Measurements from ENCODE around the gene GABRA1. TPM values are rescaled to one million over a fixed set of nuclear protein-coding genes. Genes with fewer than 3 reads are reported as not detected.

The GABRA1 gene
- total RNA-seq, 1 donor from 2014 or later: not detected

GRCh38 chr5:161865510-161865909 lies 17.6 kb downstream of the GABRA1 start:
- H3K27ac Mint-ChIP-seq (ENCODE audit: unreplicated experiment): no peak overlapping the region
- no peak for TF ChIP-seq CTCF (IDR thresholded peaks at IDR 0.05; ENCODE audit: partially characterized antibody, unreplicated experiment)
- no peak for DNase-seq
- H3K9me3 Mint-ChIP-seq (ENCODE audit: unreplicated experiment): no peaks in the 10 kb centered on the region
- no peaks in the 10 kb centered on the region for H3K4me1 Mint-ChIP-seq (ENCODE audit: low read depth, unreplicated experiment)
- H3K4me3 Mint-ChIP-seq (ENCODE audit: unreplicated experiment): no peak overlapping the region
- H3K27me3 Mint-ChIP-seq (ENCODE audit: unreplicated experiment): no peaks in the 10 kb centered on the region
- H3K36me3 Mint-ChIP-seq (ENCODE audit: unreplicated experiment): no peaks in the 10 kb centered on the region

GRCh38 chr5:161889971-161890370 lies 42.1 kb downstream of the GABRA1 start:
- no peak for DNase-seq
- H3K4me1 Mint-ChIP-seq (ENCODE audit: low read depth, unreplicated experiment): no peaks in the 10 kb centered on the region
- no peak overlapping the region for H3K27ac Mint-ChIP-seq (ENCODE audit: unreplicated experiment)
- no peaks in the 10 kb centered on the region for H3K27me3 Mint-ChIP-seq (ENCODE audit: unreplicated experiment)
- H3K4me3 Mint-ChIP-seq (ENCODE audit: unreplicated experiment): no peak overlapping the region
- no peak for TF ChIP-seq CTCF (IDR thresholded peaks at IDR 0.05; ENCODE audit: partially characterized antibody, unreplicated experiment)
- no peaks in the 10 kb centered on the region for H3K36me3 Mint-ChIP-seq (ENCODE audit: unreplicated experiment)
- no peaks in the 10 kb centered on the region for H3K9me3 Mint-ChIP-seq (ENCODE audit: unreplicated experiment)

GRCh38 chr5:161895514-161895913 lies 47.6 kb downstream of the GABRA1 start:
- Mint-ChIP-seq H3K4me1 (ENCODE audit: low read depth, unreplicated experiment) (no peaks in the 10 kb centered on the region), H3K36me3 (ENCODE audit: unreplicated experiment) (no peaks in the 10 kb centered on the region), H3K4me3 (ENCODE audit: unreplicated experiment) (no peak overlapping the region), H3K27me3 (ENCODE audit: unreplicated experiment) (no peaks in the 10 kb centered on the region), H3K27ac (ENCODE audit: unreplicated experiment) (no peak overlapping the region), H3K9me3 (ENCODE audit: unreplicated experiment) (no peaks in the 10 kb centered on the region)
- no peak for TF ChIP-seq CTCF (IDR thresholded peaks at IDR 0.05; ENCODE audit: partially characterized antibody, unreplicated experiment)
- no peak for DNase-seq

GRCh38 chr5:161897033-161897432 lies 49.1 kb downstream of the GABRA1 start:
- no peaks in the 10 kb centered on the region for H3K9me3 Mint-ChIP-seq (ENCODE audit: unreplicated experiment)
- H3K4me1 Mint-ChIP-seq (ENCODE audit: low read depth, unreplicated experiment): no peaks in the 10 kb centered on the region
- H3K27me3 Mint-ChIP-seq (ENCODE audit: unreplicated experiment): no peaks in the 10 kb centered on the region
- no peak for DNase-seq
- TF ChIP-seq CTCF (IDR thresholded peaks at IDR 0.05; ENCODE audit: partially characterized antibody, unreplicated experiment): no peak
- H3K36me3 Mint-ChIP-seq (ENCODE audit: unreplicated experiment): no peaks in the 10 kb centered on the region
- H3K4me3 Mint-ChIP-seq (ENCODE audit: unreplicated experiment): no peak overlapping the region
- H3K27ac Mint-ChIP-seq (ENCODE audit: unreplicated experiment): no peak overlapping the region

- H3K27ac Mint-ChIP-seq (ENCODE audit: unreplicated experiment): no peak overlapping the region
- no peak overlapping the region for H3K4me3 Mint-ChIP-seq (ENCODE audit: unreplicated experiment)
- H3K36me3 Mint-ChIP-seq (ENCODE audit: unreplicated experiment): no peaks in the 10 kb centered on the region
- H3K27me3 Mint-ChIP-seq (ENCODE audit: unreplicated experiment): no peaks in the 10 kb centered on the region
- no peak for TF ChIP-seq CTCF (IDR thresholded peaks at IDR 0.05; ENCODE audit: partially characterized antibody, unreplicated experiment)
- H3K4me1 Mint-ChIP-seq (ENCODE audit: low read depth, unreplicated experiment): no peaks in the 10 kb centered on the region
- no peak for DNase-seq
- H3K9me3 Mint-ChIP-seq (ENCODE audit: unreplicated experiment): no peaks in the 10 kb centered on the region
These were observed 51.7 kb downstream of the GABRA1 start for GRCh38 chr5:161899590-161899989.

Data from glutamatergic neuron (in vitro differentiated cells).